T-helper 1 cell treated with Interleukin-12 subunit alpha and Interleukin-12 subunit beta and Interleukin-4 antibody, amounts not matched to agents 30 ng/mL and 1 ng/mL, for 36 hours (primary cell): ENCODE measurements around the gene AGPAT3. TPM values are rescaled to one million over a fixed set of nuclear protein-coding genes. Genes with fewer than 3 reads are reported as not detected.

ENCODE experiments used
- intact Hi-C: fragments of 100-400 bp; cut with micrococcal nuclease; formaldehyde crosslinking; loops from one replicate; pipeline ENCODE4 v1.15.1; 2024
- total RNA-seq: library from RNA; stranded (reverse); gene quantifications from 2 replicates; pipeline ENCODE4 v1.2.3, GENCODE V29; 2022

The AGPAT3 gene
- total RNA-seq, 1 donor from 2014 or later: 124 TPM

DNA sequence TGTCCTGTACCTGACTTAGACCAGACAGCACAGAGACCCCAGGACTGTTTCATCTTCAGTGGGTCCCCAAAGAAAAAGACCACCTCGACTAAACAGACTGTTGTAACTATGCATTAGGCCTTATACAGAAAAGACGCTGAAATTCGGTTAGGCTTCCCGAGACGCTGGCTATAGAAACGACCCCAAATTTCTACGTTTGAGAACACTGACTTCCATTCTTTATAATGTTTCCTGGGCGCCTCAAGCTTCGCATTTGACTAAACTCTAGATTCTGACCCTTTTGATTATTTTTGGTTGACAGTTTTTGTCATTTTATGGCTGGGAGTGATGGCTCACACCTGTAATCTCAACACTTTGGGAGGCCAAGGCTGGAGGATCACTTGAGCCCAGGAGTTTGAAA is 146.1 kb downstream of the AGPAT3 start:
- intact Hi-C loops: loop anchor here (5.0 kb wide), 1 partner anchor 94 kb away; no protein-coding TSS in a partner anchor

DNA sequence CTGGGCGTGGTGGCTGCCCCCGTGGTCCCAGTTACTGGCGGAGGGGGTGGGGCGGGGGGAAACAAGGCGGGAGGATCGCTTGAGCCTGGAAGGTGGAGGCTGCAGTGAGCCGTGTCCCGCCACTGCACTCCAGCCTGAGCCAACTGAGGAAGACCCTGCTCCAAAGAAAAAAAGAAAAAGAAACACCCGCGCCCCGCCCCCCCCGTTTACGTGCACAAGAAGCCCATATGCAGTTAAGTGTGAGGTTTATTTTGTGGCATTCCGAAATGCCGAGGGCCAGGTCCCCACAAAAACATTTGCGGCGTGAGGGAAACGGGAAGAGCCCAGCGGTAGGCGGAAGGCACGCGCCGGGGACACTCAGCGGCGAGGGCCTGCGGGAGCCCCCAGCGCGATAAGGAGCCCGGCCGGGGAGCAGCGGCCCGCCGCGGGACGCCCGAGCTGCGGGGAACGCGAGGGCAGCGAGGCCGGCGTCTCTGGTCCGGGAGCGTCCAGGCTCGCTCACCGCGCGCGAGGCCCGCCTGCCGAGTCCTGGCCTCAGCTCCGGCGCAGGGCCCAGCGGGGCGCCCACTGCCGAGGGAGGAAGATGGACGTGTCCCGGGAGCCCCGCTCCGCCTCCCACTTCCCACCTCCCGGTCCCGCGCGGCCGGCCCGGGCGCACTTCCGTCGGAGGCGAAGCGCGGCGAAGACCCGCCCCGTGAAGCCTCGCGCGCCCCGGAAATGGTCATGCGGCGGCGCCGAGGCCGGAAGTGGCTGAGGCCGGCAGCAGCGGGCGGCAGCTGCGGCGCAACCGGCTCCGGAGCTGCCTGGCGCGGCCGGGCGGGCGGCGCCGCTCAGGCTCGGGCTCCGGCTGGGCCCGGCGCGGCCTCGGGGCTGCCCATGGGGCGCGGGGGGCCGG is 146.8 kb downstream of the AGPAT3 start, which contains the start of gene TRAPPC10:
TSS of gene TRAPPC10 (plus strand) at position 731 of the 895 bp plus-strand sequence. CDS start 185 bp downstream, outside the sequence.
- intact Hi-C loops: loop anchor here (2.0 to 5.0 kb wide), 5 partner anchors 31 to 293 kb away; partner anchors contain the start of gene PDXK

DNA sequence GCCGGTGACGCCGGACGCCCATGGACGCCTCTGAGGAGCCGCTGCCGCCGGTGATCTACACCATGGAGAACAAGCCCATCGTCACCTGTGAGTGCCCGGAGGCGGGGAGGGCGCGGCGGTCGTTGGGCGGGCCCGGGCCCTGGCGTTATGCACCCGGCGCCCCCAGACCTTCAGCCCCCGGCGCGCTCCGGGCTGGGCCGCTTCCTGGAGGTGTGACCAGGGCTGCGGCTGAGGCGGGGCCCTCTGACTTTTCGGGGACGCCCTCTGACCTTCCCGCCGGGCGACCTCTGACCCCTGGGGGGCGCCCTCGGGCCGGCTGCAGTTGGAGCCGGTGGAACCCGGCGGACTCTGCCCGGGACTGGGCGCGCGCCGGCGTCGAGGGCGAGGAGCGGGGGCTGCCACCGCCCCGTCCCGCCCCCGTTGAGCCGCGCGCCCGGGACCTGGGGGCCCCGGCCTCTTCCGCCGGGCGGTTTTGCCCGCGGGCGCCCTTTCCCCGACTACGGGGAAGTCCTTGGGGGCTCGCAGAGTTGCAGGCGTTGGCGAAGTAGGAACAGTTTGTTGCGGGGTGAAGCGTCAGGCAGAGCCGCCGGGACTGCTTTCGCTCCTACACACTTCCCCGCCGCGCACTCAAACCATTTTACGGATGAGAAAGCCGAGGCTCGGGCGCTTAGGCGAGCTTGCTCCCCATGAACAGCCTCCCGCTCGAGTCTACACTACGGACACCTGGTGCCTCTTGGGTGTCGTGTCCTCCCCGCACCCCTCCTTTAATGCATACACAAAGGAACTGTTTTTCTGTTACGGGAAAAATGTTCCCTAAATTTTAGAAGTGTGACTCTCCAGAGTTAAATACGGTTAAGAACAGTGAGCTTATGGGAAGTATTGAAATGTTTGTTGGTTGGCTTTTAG is 147.7 kb downstream of the AGPAT3 start:
- intact Hi-C loops: loop anchor here (1.0 to 5.0 kb wide), 8 partner anchors 9 to 294 kb away; partner anchors contain the start of gene PDXK

DNA sequence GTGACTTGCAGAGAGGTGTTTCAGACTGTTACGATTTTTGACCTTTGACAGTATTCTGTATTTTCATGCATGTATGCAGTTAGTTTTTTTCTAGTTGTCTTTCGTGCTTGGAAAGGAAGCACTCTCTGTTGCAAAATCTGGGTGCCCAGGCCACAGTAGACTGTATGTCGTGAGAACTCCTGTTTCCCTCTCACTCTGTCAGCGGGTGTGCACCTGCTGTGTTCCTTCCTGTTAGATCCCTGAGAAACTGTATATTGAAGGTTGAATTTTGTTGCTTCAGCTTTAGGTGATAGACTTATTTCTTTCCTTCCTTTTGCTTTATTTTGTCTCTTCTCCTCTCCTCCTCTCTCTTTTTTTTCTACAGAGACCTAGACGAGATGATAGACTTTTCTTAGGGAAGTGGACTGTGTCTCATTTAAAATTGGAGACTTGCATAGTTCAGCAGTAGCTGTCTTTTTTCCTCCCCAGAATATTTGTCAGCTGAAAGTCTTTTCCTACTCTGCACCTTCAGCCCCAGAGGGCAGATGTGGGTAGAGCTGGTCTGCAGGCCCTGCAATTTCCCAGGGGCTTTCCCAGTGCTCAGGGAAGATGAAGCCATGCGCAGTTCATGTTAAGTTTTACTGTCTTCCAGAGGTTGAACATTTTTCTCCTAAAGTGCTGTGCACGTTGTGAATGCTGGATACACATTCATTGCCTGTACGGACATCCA is 148.5 kb downstream of the AGPAT3 start:
- intact Hi-C loops: loop anchor here (1.0 to 5.0 kb wide), 8 partner anchors 8 to 295 kb away; partner anchors contain the start of gene PDXK

DNA sequence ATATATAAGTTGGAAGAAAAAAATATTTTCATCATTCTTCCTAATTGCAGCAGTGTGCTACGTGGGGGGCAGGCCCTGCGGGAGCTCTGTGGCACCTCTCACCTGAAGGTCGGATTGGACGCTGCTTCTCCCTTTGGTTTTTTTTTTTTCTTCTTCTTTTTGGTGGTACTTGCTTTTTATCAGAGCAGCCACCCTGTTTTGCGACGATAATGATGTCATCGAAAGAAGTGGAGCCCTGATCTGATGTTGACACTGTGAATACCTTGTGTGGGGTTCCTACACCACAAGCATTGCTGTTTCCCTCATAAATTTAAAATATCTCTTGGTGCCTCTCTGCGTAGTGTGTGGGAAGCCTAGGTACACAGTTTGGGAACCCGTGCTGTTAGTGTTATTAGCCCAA is 152.6 kb downstream of the AGPAT3 start:
- intact Hi-C loops: no loop called here

DNA sequence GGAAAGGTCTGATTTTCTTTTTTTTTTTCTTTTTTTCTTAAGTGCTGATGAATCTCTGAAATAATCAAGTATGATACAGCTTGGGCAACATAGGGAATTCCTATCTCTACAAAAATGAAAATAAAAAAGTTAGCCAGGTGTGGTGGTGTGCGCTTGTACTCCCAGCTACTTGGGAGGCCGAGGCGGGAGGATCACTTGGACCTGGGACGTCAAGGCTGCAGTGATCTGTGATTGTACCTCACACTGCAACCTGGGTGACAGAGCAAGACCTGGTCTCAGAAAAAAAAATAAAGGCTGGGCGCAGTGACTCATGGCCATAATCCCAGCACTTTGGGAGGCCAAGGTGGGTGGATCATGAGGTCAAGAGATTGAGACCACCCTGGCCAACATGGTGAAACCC is 153.1 kb downstream of the AGPAT3 start:
- intact Hi-C loops: no loop called here

DNA sequence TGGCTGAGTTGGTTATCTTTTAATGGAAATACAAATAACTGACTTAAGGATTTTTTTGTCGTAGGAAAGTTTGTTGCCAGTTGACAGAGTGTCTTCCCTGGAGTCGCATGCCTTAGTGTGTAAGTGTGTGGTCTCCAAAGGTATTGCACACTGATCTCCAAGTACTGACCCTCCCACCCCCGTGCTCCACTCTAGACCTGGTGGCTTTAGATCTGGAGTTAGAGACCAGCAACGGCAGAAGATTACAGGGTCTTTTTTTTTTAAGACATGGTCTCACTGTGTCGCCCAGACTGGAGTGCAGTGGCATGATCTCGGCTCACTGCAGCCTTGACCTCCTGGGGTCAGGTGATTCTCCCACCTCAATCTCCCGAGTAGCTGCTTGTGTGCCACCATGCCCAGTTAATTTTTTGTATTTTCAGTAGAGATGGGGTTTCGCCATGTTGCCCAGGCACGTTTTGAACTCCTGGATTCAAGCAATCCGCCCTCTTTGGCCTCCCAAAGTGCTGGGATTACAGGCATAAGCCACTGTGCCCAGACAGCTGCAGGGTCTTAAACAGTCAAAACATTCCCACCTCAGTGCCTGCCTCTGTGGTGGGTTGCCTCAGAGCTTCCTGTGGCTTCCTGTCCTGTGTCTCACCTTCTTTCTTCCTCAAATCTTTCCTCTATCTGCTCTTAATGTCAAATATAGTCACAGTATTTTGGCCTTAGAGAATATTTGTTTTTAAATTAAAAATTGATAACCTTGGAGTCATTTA is 154.0 kb downstream of the AGPAT3 start:
- intact Hi-C loops: no loop called here

DNA sequence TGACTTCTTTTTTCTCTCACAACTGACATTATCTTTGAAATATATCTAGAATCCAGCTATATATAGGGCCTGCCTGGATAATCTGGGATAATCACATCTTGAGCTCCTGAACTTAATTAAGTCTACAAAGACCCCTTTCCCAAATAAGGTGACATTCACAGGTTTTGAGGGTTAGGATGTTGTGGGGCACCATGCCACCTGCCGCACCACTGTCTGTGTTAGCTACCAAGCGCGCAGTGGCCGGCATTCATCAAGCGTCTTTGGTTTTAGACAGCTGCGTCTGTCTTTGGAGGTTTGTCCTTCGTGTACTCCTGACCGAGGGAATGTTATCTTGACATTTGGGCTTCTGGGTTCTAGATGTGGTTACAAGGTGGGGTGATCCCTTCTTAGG is 154.5 kb downstream of the AGPAT3 start:
- intact Hi-C loops: no loop called here

DNA sequence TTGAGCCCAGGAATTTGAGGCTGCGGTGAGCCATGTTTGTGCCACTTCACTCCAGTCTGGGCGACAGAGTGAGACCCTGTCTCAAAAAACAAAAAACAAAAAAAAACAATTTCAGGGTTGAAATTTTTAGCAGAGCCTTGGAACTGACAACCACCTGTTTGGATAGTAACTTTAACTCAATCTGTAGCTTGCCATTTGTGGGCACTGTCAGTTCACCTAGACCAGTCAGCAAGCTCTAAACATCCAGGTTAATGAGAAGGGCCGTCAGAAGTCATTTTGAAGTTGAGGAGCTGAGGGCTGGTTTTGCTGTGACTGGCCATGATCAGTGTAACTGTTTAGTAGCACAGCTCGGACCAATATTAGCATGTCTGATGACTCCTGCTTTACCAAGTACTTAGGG is 155.5 kb downstream of the AGPAT3 start:
- intact Hi-C loops: no loop called here

DNA sequence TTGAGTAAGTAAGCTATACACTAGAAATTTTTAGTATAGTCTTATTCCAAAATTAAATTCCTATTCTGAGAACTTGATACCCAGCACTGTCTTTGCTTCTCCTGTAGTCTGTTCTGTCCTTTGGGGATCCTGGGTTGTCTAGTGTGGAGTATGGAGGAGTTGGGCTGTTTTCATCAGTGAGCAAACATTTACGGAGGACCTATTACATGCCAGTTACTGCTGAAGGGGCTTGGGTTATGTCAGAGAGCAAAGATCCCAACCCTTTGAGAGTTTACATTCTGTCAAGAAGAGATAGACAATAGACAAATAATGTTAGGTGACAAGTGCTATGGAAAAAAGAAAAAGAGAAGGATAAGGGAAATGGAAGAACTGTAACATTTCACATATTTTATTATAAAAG is 156.0 kb downstream of the AGPAT3 start:
- intact Hi-C loops: loop anchor here (1.0 kb wide), 1 partner anchor 8 kb away; no protein-coding TSS in a partner anchor

DNA sequence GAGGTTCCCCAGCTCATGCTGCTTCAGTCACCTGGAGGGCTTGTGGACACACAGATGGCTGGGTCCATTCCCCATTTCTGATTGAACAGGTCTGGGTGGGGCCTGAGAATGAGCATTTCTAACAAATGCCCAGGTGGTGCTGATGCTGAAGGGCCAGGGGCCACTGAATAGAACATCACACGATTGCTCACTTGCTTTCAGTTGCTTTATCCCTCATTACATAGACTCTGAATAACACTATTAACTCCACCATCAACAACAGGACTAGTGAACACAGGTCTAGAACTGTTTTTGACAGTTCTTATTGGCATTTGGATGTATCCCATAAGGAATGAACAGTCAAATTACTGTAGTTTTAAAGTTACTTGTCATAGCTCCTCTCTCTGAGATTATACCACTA is 159.2 kb downstream of the AGPAT3 start:
- intact Hi-C loops: loop anchor here (2.0 kb wide), 1 partner anchor 55 kb away; no protein-coding TSS in a partner anchor

DNA sequence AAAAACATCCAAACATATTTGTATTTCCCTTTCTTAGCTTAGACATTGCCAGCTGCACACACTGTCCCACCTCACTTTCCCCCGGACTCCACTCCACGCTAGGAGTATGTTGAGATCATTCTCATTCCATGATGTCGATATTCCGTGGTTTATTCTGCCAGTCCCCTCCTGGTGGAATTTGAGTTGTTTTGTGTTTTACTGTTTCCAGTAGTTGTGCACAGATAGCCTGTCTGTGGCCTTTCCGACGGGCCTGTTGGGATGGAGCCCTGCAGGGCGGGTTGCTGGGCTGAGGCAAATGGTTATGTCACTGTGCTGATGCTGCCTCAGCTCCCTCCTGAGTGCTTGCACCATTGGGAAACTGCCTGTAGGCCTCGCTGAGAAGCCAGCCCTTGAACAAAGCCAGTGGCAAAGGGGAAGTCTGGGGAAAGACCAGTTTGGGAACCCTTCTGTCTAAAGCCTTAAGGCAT is 159.9 kb downstream of the AGPAT3 start:
- intact Hi-C loops: loop anchor here (2.0 kb wide), 1 partner anchor 54 kb away; no protein-coding TSS in a partner anchor

DNA sequence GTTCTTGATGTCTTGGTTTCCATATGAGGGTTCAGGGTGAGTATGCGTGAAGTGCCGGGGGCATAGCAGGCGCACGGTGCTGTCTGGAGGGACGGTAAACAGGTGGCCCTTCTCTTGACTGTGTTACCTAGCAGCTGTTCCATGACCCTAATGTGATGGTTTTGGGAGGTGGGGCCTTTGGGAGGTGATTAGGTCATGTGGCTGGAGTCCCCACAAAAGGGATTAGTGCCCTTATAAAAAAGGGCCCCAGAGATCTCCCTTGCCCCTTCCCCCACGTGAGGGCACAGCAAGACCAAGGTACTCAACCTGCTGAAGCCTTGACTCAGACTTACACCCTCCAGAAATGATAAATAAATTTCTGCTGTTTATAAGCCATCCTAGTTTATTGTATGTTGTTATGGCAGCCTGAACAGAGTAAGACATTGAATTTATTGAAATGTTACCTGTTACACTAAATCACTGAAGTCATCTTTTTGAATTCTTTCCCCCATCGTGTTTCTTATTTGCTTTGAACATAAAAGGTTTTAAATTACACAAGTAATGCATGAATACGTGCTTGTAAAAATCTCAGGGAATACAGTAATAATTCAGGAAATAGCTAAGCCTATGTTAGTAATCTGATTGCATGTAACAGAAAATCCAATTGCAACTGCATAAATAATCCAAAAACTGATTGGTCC is 162.7 kb downstream of the AGPAT3 start:
- intact Hi-C loops: no loop called here

DNA sequence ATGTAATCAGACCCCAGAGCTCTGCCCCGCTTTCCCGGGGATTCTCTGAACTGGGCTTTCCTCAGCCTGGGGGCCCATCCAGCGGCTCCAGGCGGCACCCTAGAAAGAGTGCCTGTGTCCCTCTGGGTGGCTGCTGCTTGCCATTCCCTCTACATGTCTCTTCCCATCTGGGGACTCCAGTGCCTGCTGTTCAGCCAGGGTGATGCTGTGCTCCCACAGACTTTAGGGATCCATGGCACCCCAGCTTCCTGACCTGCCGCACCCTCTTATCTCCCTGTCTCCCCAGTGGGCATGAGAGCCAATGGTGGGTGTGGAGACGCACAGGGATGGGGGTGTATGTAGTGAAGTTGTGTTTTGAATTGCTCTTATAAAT is 163.2 kb downstream of the AGPAT3 start:
- intact Hi-C loops: no loop called here

DNA sequence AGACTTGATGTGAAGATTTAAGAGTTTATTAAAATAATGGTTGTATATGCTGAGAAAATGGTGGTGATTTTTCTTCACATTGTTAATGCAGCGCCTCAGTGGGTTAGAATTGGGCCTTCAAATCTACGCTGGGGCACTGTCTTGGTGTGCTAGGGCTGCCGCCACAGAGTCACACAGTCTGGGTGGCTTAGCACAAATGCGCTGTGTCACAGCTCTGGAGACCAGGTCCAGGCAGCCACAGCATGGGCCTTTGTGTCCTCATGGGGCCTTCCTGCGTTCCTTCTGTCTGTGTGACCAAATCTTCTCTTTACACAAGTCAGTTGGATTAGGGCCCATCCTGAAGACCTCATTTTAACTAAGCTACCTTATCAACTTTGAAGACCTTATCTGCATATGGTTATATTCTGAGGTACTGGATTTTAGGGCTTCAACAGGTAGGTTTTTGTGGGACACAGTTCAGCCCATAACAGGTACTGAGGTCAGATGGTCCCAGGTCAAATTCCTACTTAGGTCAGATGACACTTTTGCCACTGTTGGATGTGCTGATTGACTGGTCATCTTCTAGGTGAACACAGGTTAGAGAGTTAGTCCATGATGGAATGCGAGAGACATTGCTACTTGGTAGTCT is 164.6 kb downstream of the AGPAT3 start:
- intact Hi-C loops: no loop called here

DNA sequence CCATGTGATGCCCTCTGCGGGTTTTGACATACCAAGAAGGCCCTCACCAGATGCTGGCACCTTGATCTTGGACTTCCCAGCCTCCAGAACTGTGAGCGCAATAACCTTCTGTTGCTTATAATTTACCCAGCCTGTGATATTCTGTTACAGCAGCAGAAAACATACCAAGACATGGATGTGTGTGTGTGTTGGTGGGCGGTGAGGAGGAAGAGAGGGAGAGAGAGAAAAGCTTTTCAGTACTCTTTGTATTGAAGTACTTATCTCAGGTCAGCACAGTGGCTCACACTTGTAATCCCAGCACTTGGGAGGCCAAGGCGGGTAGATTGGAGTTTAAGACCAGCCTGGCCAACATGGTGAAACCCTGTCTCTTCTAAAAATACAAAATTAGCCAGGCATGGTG is 170.2 kb downstream of the AGPAT3 start:
- intact Hi-C loops: no loop called here
